ENCODE results near the gene RHOD. TPM values are rescaled to one million over a fixed set of nuclear protein-coding genes. Genes with fewer than 3 reads are reported as not detected.

The RHOD gene
- total and polyA plus RNA-seq, 7 donors = 11.2 to 24.2 (median 14.6) TPM

DNA sequence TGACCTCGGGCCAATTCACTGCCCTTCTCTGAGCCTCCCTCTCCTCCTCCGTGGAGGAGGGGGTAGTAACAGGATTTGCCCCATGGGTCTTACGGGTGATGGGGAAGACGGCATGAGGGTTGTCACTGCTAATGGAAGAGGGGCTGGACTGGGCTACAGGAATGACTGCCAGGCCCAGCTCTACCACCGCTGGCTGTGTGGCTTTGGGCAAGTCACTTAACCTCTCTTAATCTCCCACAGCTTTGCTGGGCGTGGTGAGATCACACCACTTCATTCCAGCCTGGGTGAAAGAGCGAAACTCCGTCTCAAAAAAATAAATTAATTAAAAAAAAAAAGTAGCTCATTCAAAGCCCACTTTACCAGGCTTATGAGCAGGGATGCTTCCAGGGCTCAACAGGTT is 30.9 kb upstream of the RHOD start:
- DNase-seq = no peak
- intact Hi-C loops (cut with DNase I) = no loop called here

GRCh38 chr11:67026941-67027340 is 29.7 kb upstream of the RHOD start:
- intact Hi-C loops (cut with DNase I) = no loop called here
- Histone ChIP-seq H3K27ac (no peak overlapping the region), H3K4me1 (peaks cover 0 to 20% (median 17%) of the 10 kb centered on the region in 4 donors), H3K27me3 (peaks cover 5 to 37% (median 25%) of the 10 kb centered on the region in 3 donors), H3K9me3 (no peaks in the 10 kb centered on the region), H3K4me3 (no peak overlapping the region), H3K36me3 (no peaks in the 10 kb centered on the region)
- 88 to 89% methylated on average over 5 of the region's 5 CpGs for WGBS, 2 donors
- DNase-seq = no peak
- no peak for TF ChIP-seq POLR2AphosphoS5 (IDR thresholded peaks at IDR 0.05)
- TF ChIP-seq, protein P1, sequence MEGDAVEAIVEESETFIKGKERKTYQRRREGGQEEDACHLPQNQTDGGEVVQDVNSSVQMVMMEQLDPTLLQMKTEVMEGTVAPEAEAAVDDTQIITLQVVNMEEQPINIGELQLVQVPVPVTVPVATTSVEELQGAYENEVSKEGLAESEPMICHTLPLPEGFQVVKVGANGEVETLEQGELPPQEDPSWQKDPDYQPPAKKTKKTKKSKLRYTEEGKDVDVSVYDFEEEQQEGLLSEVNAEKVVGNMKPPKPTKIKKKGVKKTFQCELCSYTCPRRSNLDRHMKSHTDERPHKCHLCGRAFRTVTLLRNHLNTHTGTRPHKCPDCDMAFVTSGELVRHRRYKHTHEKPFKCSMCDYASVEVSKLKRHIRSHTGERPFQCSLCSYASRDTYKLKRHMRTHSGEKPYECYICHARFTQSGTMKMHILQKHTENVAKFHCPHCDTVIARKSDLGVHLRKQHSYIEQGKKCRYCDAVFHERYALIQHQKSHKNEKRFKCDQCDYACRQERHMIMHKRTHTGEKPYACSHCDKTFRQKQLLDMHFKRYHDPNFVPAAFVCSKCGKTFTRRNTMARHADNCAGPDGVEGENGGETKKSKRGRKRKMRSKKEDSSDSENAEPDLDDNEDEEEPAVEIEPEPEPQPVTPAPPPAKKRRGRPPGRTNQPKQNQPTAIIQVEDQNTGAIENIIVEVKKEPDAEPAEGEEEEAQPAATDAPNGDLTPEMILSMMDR (IDR thresholded peaks at IDR 0.05) = no peak
- TF ChIP-seq EP300 (IDR thresholded peaks at IDR 0.05) = no peak
- TF ChIP-seq POLR2A (IDR thresholded peaks at IDR 0.05) = no peak

More for the DNA sequence above, 30.9 kb upstream of the RHOD start:
- no peak overlapping the region for H3K27ac ChIP-seq
- TF ChIP-seq POLR2AphosphoS5 (IDR thresholded peaks at IDR 0.05) (no peak), POLR2A (IDR thresholded peaks at IDR 0.05) (no peak), EP300 (IDR thresholded peaks at IDR 0.05) (no peak)
- TF ChIP-seq, protein P1 (IDR thresholded peaks at IDR 0.05) = no peak
- no peak overlapping the region for H3K4me3 ChIP-seq
- H3K9me3 ChIP-seq = no peaks in the 10 kb centered on the region
- H3K27me3 ChIP-seq = peaks cover 5 to 40% (median 25%) of the 10 kb centered on the region in 3 donors
- peaks cover 0 to 20% (median 17%) of the 10 kb centered on the region in 4 donors for H3K4me1 ChIP-seq
- H3K36me3 ChIP-seq = no peaks in the 10 kb centered on the region
- WGBS, 2 donors = 80 to 84% methylated on average over 8 of the region's 8 CpGs

- intact Hi-C loops (cut with DNase I) = no loop called here
- Histone ChIP-seq H3K4me1 (peaks cover 0 to 15% (median 13%) of the 10 kb centered on the region in 4 donors), H3K9me3 (no peaks in the 10 kb centered on the region), H3K27ac (no peak overlapping the region), H3K36me3 (no peaks in the 10 kb centered on the region), H3K27me3 (peaks cover 5 to 31% (median 21%) of the 10 kb centered on the region in 3 donors), H3K4me3 (no peak overlapping the region)
- DNase-seq = no peak
- TF ChIP-seq EP300 (IDR thresholded peaks at IDR 0.05) (no peak), POLR2A (IDR thresholded peaks at IDR 0.05) (no peak), POLR2AphosphoS5 (IDR thresholded peaks at IDR 0.05) (no peak)
- TF ChIP-seq, protein P1 (IDR thresholded peaks at IDR 0.05) = no peak
- WGBS, 2 donors = 76 to 82% methylated on average over 12 of the region's 12 CpGs
Observed at GRCh38 chr11:67027483-67027930, 29.1 kb upstream of the RHOD start.

GRCh38 chr11:67027943-67028542 is 28.6 kb upstream of the RHOD start:
- Histone ChIP-seq H3K27me3 (peaks cover 5 to 26% (median 16%) of the 10 kb centered on the region in 3 donors), H3K9me3 (no peaks in the 10 kb centered on the region), H3K36me3 (no peaks in the 10 kb centered on the region), H3K27ac (no peak overlapping the region), H3K4me3 (no peak overlapping the region), H3K4me1 (peaks cover 0 to 13% (median 9%) of the 10 kb centered on the region in 4 donors)
- 84 to 86% methylated on average over 6 of the region's 6 CpGs for WGBS, 2 donors
- no peak for DNase-seq
- intact Hi-C loops (cut with DNase I) = no loop called here
- TF ChIP-seq, protein P1 (IDR thresholded peaks at IDR 0.05) = no peak
- TF ChIP-seq POLR2AphosphoS5 (IDR thresholded peaks at IDR 0.05) (no peak), POLR2A (IDR thresholded peaks at IDR 0.05) (no peak), EP300 (IDR thresholded peaks at IDR 0.05) (no peak)

All from sigmoid colon (tissue), 7 donors.